WTC11 (cell line): ENCODE results near the gene TRIM17.

Experiments
- CREB1 ChIP-seq: sonication (generic); formaldehyde crosslinking; IDR thresholded peaks from 2 replicates; pipeline ENCODE4 v1.8.0; 2023; ENCODE audit warnings: mild to moderate bottlenecking, missing genetic modification reagents
- FOXK1 ChIP-seq: sonication (generic); formaldehyde crosslinking; IDR thresholded peaks from 2 replicates; pipeline ENCODE4 v1.8.0; 2022; ENCODE audit warnings: mild to moderate bottlenecking, moderate library complexity, missing genetic modification reagents
- FOXP1 ChIP-seq: sonication (generic); formaldehyde crosslinking; IDR thresholded peaks from 2 replicates; pipeline ENCODE4 v1.8.0; 2022; ENCODE audit warnings: missing genetic modification reagents, mild to moderate bottlenecking, moderate library complexity, borderline replicate concordance
- NFE2L1 ChIP-seq: sonication (generic); formaldehyde crosslinking; IDR thresholded peaks from 2 replicates; pipeline ENCODE4 v1.8.1; 2023; ENCODE audit warnings: missing genetic modification reagents
- NR2C2 ChIP-seq: sonication (generic); formaldehyde crosslinking; IDR thresholded peaks from 2 replicates; pipeline ENCODE4 v1.8.0; 2022; ENCODE audit warnings: mild to moderate bottlenecking, missing genetic modification reagents
- OVOL2 ChIP-seq: fragments of 250-450 bp; sonication (Bioruptor Pico); IDR thresholded peaks from 2 replicates; pipeline ENCODE4 v1.9.0; 2021; ENCODE audit warnings: mild to moderate bottlenecking, borderline replicate concordance
- SP1 ChIP-seq: sonication (generic); formaldehyde crosslinking; conservative IDR thresholded peaks from 2 replicates; pipeline ENCODE4 v1.8.1; 2022; ENCODE audit warnings: missing genetic modification reagents
- ZNF317 ChIP-seq: sonication (generic); formaldehyde crosslinking; IDR thresholded peaks from 2 replicates; pipeline ENCODE4 v1.8.1; 2023; ENCODE audit warnings: low read depth, mild to moderate bottlenecking, moderate library complexity, missing genetic modification reagents, borderline replicate concordance
- ZNF416 ChIP-seq: fragments of 250-450 bp; sonication (Bioruptor Pico); IDR thresholded peaks from 2 replicates; pipeline ENCODE4 v1.9.0; 2021; ENCODE audit warnings: mild to moderate bottlenecking, inconsistent platforms
- TF ChIP-seq, protein P1 (sequence below): fragments of 200-600 bp; IDR thresholded peaks from 2 replicates; pipeline ENCODE4 v1.8.0; 2022; ENCODE audit warnings: antibody characterized with exemption
- TF ChIP-seq, protein P2 (sequence below): sonication (generic); formaldehyde crosslinking; IDR thresholded peaks from 2 replicates; pipeline ENCODE4 v1.8.0; 2023; ENCODE audit warnings: missing genetic modification reagents
- TF ChIP-seq, protein P3 (sequence below): sonication (generic); formaldehyde crosslinking; IDR thresholded peaks from 2 replicates; pipeline ENCODE4 v1.8.1; 2022; ENCODE audit warnings: missing genetic modification reagents, borderline replicate concordance
- TF ChIP-seq, protein P4 (sequence below): sonication (generic); formaldehyde crosslinking; IDR thresholded peaks from 2 replicates; pipeline ENCODE4 v1.8.1; 2023; ENCODE audit warnings: mild to moderate bottlenecking, missing genetic modification reagents, borderline replicate concordance

DNA sequence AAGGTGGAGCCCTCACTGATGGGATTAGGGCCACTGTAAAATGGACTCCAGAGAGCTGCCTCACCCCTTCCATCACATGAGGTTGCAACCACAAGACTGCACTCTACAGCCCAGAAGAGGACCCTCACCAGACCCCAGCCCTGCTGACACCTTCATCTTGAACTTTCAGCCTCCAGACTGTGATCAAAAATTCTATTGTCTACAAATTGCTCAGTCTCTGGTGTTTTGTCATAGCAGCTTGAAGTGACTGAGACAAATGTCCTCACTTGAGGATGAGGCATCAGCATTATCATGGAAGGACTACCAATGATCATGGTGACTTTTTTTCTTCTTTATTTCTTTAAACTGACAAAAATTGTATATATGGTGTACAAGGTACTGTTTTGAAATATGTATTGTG lies 26.7 kb upstream of the TRIM17 start:
- TF ChIP-seq ZNF317 (CRISPR knock-in tag) (no peak), CREB1 (CRISPR knock-in tag) (no peak), FOXK1 (CRISPR knock-in tag) (no peak), ZNF416 (CRISPR knock-in tag) (no peak), SP1 (CRISPR knock-in tag) (no peak), FOXP1 (no peak), OVOL2 (CRISPR knock-in tag) (no peak), NFE2L1 (CRISPR knock-in tag) (no peak), NR2C2 (CRISPR knock-in tag) (no peak)
- TF ChIP-seq, protein P1, sequence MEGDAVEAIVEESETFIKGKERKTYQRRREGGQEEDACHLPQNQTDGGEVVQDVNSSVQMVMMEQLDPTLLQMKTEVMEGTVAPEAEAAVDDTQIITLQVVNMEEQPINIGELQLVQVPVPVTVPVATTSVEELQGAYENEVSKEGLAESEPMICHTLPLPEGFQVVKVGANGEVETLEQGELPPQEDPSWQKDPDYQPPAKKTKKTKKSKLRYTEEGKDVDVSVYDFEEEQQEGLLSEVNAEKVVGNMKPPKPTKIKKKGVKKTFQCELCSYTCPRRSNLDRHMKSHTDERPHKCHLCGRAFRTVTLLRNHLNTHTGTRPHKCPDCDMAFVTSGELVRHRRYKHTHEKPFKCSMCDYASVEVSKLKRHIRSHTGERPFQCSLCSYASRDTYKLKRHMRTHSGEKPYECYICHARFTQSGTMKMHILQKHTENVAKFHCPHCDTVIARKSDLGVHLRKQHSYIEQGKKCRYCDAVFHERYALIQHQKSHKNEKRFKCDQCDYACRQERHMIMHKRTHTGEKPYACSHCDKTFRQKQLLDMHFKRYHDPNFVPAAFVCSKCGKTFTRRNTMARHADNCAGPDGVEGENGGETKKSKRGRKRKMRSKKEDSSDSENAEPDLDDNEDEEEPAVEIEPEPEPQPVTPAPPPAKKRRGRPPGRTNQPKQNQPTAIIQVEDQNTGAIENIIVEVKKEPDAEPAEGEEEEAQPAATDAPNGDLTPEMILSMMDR, result no peak
- TF ChIP-seq, protein P2, sequence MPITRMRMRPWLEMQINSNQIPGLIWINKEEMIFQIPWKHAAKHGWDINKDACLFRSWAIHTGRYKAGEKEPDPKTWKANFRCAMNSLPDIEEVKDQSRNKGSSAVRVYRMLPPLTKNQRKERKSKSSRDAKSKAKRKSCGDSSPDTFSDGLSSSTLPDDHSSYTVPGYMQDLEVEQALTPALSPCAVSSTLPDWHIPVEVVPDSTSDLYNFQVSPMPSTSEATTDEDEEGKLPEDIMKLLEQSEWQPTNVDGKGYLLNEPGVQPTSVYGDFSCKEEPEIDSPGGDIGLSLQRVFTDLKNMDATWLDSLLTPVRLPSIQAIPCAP (CRISPR knock-in tag), result no peak
- TF ChIP-seq, protein P3, sequence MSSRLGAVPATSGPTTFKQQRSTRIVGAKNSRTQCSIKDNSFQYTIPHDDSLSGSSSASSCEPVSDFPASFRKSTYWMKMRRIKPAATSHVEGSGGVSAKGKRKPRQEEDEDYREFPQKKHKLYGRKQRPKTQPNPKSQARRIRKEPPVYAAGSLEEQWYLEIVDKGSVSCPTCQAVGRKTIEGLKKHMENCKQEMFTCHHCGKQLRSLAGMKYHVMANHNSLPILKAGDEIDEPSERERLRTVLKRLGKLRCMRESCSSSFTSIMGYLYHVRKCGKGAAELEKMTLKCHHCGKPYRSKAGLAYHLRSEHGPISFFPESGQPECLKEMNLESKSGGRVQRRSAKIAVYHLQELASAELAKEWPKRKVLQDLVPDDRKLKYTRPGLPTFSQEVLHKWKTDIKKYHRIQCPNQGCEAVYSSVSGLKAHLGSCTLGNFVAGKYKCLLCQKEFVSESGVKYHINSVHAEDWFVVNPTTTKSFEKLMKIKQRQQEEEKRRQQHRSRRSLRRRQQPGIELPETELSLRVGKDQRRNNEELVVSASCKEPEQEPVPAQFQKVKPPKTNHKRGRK (CRISPR knock-in tag), result no peak
- TF ChIP-seq, protein P4, sequence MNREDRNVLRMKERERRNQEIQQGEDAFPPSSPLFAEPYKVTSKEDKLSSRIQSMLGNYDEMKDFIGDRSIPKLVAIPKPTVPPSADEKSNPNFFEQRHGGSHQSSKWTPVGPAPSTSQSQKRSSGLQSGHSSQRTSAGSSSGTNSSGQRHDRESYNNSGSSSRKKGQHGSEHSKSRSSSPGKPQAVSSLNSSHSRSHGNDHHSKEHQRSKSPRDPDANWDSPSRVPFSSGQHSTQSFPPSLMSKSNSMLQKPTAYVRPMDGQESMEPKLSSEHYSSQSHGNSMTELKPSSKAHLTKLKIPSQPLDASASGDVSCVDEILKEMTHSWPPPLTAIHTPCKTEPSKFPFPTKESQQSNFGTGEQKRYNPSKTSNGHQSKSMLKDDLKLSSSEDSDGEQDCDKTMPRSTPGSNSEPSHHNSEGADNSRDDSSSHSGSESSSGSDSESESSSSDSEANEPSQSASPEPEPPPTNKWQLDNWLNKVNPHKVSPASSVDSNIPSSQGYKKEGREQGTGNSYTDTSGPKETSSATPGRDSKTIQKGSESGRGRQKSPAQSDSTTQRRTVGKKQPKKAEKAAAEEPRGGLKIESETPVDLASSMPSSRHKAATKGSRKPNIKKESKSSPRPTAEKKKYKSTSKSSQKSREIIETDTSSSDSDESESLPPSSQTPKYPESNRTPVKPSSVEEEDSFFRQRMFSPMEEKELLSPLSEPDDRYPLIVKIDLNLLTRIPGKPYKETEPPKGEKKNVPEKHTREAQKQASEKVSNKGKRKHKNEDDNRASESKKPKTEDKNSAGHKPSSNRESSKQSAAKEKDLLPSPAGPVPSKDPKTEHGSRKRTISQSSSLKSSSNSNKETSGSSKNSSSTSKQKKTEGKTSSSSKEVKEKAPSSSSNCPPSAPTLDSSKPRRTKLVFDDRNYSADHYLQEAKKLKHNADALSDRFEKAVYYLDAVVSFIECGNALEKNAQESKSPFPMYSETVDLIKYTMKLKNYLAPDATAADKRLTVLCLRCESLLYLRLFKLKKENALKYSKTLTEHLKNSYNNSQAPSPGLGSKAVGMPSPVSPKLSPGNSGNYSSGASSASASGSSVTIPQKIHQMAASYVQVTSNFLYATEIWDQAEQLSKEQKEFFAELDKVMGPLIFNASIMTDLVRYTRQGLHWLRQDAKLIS, result no peak
